GM12864 (cell line): ENCODE results near the gene IFI6.

ENCODE experiments used
- DNase-seq: peaks from one replicate; pipeline ENCODE4 v3.0.0-alpha.2; 2011; ENCODE audit warnings: low read depth
- H3K4me3 ChIP-seq: 2 replicates; pipeline ENCODE4 v1.5.1; 2011; ENCODE audit warnings: mild to moderate bottlenecking, low read depth, low read length, control low read depth
- TF ChIP-seq, protein P1 (sequence below): IDR thresholded peaks from 2 replicates; pipeline ENCODE4 v1.5.1; 2011; ENCODE audit warnings: low read depth, mild to moderate bottlenecking, moderate library complexity, low read length, control low read depth, inconsistent platforms; ENCODE audit errors: missing control alignments

The IFI6 gene, protein sequence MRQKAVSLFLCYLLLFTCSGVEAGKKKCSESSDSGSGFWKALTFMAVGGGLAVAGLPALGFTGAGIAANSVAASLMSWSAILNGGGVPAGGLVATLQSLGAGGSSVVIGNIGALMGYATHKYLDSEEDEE

DNA sequence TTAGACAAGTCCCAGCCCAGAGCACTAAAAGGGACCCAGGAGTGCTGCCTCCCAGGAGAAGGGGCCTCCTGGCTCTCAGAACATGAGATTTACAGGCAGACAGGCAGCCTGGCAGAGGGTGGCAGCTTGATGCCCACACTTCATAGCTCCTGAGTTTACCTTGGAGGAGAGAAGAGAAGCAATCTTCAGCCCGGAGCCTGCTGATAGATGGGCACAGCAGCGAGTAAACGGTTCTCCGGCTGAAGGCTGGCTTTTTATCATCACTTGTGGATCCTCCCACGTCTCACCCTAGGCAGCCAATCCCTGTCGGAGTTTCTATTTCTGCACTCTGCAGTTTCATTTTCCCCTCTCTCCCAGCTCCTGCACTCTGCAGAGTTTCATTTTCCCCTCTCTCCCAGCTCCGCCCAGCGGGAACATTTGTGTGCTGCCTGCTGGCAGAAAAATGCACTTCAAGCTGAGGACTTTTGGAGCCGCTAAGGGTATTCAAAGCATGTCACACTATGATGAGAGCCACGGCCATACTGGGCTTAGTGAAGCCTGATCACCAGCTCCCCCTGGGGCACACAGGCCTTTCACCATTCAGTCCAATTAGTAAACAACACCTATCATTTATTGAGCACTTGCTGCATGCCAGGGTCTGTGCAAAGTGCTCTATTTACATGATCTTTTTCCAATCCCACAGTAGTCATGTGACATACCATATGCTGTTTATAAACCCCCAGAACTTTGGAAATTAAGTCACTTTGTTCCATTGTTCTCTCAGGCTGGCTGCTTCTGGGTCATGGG is at the start of gene IFI6:
TSS of gene IFI6 (minus strand) at position 229 of the 786 bp plus-strand sequence. CDS start 2,878 bp downstream, outside the sequence.
- TF ChIP-seq, protein P1, sequence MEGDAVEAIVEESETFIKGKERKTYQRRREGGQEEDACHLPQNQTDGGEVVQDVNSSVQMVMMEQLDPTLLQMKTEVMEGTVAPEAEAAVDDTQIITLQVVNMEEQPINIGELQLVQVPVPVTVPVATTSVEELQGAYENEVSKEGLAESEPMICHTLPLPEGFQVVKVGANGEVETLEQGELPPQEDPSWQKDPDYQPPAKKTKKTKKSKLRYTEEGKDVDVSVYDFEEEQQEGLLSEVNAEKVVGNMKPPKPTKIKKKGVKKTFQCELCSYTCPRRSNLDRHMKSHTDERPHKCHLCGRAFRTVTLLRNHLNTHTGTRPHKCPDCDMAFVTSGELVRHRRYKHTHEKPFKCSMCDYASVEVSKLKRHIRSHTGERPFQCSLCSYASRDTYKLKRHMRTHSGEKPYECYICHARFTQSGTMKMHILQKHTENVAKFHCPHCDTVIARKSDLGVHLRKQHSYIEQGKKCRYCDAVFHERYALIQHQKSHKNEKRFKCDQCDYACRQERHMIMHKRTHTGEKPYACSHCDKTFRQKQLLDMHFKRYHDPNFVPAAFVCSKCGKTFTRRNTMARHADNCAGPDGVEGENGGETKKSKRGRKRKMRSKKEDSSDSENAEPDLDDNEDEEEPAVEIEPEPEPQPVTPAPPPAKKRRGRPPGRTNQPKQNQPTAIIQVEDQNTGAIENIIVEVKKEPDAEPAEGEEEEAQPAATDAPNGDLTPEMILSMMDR, result peak; percentile 52
- peak within 1 kb of the TSS; percentile 57 for H3K4me3 ChIP-seq
- DNase-seq, result peak; percentile 75

DNA sequence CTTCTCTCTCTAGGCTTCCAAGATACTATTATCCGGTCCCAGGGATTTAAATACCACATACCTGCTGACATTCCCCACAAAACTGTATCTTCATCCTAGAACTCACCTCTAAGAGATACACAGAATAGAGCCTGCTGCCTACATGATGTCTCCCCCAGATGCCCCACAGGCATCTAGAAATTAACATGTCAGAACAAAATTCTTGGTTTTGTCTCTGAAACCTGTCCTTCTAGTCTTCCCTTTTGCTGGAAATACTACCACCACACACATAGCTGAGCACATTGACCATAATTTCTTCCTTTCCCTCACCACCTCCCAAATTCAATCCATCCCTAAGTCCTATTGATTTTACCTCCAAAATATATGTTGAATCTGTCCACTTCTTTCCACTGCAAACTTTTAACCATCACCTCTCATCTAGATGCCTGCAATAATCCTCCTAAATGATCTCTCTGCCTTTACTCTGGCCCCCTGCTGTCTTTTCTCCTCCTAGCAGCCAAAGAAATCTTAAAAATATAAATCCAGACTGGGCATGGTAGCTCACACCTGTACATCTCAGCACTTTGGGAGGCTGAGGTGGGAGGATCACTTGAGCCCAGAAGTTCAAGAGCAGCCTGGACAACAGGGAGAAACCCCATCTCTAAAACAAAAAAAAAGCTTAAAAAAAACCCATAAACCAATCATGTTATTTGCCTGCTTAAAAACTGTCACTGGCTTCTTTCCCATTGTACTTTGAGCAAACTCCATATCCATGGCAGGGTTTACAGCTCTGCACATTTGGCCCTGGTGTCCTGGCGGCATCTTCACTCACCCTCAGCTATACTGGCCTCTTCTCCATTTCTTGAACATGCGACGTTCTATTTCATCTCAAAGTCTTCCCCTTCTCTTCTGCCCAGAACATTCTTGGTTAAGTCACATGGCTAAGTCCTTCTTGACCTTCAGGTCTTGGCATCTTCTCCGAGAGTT is 47.6 kb upstream of the IFI6 start:
- H3K4me3 ChIP-seq, result no peak overlapping the region
- no peak for DNase-seq
- TF ChIP-seq, protein P1, result peak; percentile 33

DNA sequence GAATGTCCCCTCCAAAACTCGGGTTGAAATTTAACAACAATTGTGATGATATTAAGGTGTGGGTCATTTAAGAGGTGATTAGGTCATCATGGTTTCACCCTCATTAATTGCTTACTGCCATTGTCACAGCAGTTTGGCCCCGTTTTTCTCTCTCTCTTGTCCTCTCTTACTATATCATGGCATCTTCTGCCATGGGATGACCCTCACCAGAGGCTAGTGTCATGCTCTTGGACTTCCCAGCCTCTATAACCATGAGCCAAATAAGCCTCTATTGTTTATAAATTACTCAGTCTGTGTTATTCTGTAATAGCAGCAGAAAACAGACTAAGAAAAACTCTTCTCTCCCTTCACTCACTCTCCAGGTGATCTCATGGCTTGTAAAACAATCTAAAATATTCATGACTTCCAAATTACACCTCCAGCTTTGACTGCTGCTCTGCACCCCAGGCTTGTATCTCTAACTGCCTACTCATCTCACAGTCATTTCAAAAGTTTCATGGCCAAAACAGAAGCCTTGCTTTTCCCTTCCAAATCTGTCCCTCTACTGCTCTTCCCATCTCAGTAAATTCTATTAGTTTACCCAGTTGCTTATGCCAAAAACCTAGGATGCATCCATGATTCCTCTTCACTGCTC is 44.4 kb upstream of the IFI6 start:
- TF ChIP-seq, protein P1, result no peak
- H3K4me3 ChIP-seq, result no peak overlapping the region
- no peak for DNase-seq

DNA sequence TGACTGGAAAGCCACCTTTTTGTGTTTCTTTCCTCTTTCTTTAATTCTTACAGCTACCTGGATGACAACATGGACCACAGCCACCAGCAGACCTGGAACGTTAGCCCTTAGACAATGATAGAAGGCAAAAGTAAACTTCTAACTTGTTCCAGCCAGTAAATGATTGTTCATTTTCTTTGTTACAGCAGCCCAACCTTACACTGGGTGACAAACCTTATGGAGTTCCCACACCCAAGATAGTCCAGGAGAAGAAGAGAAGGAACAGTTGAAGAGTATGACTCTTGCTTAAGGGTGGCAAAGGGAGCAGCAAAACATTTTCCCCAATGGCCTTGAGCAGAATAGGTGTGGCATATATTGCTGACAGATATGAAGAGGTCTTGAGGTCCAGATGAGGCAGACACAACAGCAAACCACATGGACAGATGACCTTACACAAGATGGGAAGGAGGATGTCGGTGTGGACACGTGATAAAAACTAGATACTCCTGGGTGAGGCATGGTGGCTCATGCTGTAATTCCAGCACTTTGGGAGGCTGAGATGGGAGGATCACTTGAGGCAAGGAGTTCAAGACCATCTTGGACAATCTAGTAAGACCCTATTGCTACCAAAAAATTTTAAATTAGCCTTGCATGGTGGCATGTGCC is 42.0 kb upstream of the IFI6 start:
- TF ChIP-seq, protein P1, result no peak
- no peak overlapping the region for H3K4me3 ChIP-seq
- no peak for DNase-seq

DNA sequence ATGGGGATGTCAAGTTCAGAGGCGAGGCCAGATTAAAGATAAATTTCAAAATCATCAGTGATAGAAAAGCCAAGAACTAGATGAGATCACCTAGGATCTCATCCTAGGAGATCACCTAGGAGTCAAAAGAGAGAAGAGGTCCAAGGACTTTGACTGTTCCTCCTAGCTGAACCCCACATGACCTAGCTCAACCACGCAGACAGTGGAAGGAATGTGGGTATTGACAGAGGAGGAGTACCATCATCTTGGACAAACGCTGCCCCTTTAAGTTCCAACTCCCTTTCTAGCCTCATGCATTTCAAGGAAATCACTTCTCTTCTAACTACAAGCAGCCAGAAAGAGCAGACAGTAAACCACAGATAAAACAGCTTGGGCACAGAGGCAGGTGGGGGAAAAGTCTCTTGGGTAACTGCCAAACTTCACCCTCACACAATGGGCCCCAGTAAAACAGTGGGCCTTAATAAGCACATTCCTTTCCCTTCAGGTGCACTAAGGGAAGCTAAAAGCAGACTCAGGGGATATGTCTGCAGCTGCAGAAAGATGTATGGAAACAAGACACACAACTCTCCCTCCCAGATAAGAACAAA is 41.2 kb upstream of the IFI6 start:
- no peak overlapping the region for H3K4me3 ChIP-seq

More for the DNA sequence above, 41.2 kb upstream of the IFI6 start:
- DNase-seq, result no peak
- TF ChIP-seq, protein P1, result no peak
